Dedifferentiated amniotic fluid mesenchymal stem cell (primary cell): ENCODE data around the gene CFAP77.

Experiments
- DNase-seq: peaks from one replicate; pipeline ENCODE4 v3.0.0-alpha.2; 2016; ENCODE audit errors: extremely low spot score

The CFAP77 gene

DNA sequence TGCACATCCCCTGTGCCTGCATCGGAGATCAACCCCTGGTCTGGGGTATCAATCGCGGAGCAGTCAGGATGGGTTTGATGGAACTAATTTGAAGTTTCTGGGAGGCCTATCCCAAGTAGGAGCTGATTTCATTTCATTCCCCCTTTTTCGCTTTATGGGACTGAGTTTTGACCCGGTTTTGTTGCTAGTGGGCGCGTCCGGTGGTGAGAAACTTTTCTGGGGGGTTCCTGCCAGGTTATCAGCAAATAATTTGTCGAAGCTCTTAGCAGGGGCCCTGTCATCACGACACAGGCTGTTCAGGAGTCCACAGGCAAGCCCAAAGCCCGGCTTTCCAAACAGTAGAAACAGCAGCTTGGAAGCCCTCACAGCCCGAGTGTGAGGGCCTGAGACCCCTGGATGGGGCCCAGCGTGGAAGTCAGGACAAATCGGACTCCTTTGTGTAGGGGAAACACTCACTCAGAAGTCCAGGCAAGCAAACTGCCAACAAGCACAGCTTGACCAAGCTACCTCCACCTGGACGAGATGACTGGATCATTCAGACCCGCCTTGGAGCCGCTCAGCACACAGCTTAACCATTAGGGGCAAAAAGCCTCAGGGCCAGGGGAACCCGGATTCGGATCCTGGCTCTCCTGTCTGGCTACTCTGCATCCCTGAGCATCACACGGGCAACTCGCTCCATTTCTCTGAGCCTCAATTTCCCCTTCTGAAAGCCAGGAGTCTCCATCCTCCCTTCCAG, 108.0 kb downstream of the CFAP77 start:
- DNase-seq: no peak

DNA sequence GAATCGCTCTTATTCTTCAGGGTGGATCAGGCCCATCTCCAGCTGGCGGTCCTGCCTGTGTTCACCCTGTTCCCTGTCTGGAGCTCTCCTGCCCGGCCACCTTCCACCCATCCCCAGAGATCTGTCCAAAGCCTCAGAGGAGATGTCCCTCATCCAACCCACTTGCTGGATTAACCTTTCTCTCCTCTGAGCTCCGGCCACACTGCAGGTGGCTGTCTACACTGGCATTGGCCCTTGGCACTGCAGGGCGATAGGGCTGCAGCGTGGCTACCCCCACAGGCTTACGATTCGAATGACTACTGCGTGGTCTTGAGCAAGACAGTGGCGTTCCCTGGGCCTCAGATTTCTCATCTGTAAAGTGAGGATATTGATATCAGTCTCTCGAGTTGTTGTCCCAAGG, 108.6 kb downstream of the CFAP77 start:
- DNase-seq: no peak

DNA sequence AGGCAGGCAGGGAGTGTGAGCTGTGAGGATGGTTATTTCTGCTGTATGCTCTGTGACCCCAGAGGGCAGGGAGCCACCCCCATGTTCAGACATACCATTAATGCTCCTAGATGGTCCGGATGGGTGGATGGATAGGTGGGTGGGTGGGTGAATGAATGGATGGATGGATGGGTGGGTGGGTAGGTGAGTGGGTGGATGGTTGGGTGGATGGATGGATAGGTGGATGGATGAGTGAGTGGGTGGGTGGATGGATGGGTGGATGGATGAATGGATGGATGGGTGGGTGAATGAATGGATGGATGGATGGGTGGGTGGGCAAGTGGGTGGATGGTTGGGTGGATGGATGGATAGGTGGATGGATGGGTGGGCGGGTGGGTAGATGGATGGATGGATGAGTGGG, 109.0 kb downstream of the CFAP77 start:
- DNase-seq: no peak

- no peak for DNase-seq
Measured at GRCh38 chr9:132520612-132521011, 110.6 kb downstream of the CFAP77 start.

DNA sequence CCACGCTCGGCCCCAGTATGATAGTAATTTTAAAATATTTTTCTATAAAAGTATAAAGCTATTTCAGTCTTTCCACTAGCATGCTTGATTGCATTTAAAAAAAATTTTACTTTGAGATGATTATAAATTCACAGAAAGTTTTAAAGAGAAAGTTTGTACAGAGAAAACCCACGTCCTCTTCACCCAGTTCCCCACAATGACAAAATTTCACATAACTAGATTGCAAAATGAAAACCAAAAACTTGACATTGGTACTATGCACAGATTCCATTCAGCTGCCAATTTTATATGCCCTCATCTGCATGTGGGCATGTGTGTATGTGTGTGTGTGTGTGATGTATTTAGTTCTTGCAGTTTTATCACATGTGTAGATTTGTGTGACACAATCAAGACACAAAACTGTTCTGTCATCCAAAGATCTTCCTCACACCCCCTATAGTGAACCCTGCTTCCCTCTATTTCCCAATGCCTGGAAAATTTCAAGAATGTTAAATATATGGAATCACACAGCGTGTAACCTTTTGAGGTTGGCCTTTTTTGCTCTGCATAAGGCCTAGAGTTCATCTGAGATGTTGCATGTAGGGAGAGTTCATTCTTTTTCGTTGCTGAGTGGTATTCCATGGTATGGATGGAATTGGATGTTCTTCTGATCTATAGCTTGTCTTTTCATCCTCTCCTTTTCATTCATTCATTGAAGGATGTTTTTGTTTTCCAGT, 115.5 kb downstream of the CFAP77 start:
- DNase-seq: no peak

- DNase-seq: no peak
Measured at GRCh38 chr9:132531195-132531594, 121.2 kb downstream of the CFAP77 start.

DNA sequence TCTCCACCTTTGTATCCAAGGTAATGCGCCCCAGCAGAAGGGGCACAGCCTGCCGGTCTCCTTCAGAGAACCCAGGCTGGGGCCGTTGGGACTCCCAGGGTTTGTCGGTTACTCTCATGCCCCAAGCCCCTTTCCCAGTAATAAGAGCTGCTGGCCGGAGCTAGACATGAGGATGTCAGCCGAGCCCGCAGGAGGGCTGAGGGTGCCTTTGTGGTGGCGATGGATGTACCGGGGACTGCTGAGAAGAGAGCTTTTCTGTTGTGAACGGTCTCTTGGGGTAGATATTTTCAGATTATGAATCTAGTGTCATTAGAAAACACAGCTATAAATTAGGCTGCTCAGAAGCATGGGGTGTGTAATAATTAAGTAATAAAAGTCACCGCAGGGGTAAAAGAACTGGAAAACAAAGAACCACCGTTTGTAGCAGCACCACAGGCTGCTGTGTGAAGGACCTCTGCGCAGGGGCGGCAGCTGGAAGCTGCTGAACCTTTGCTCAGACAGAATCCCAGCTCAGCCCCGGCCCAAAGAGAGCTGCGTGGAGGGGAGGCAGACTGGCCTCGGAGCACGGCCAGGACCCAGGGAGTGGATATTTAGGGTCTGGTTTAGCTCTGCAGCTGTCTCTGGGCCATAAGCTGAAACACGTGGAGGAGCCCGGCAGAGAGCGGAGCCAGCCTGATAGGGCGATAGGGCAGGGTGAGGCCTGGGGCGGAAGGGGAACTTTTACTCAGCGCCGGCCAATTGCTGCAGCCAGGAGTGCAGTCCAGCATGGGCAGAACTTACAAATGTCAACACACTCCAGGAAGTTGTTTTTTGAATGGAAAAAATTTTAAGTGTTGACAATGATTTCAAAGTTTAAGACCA, 121.9 kb downstream of the CFAP77 start:
- no peak for DNase-seq

- no peak for DNase-seq
Measured at GRCh38 chr9:132534832-132535231, 124.8 kb downstream of the CFAP77 start.

- DNase-seq: no peak
Measured at GRCh38 chr9:132536124-132536523, 126.1 kb downstream of the CFAP77 start.

DNA sequence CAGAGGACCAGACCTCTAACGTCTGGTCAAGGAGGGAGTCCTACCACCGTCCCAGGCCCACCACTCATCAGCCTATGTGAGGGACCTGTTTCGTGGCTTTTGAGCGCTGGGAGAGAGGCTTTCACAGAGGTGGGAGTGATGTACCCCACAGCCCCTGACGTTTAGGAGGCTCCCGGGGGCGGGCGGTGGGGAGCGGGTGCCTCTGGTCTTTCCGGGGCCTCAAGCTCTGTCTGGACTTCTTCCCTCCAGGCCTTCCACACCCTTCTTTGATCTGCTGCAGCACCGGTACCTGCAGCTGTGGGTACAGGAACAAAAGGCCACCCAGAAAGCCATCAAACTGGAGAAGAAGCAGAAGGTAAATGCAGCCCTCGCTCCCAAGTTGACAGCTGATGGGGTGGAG, 127.3 kb downstream of the CFAP77 start:
- no peak for DNase-seq

DNA sequence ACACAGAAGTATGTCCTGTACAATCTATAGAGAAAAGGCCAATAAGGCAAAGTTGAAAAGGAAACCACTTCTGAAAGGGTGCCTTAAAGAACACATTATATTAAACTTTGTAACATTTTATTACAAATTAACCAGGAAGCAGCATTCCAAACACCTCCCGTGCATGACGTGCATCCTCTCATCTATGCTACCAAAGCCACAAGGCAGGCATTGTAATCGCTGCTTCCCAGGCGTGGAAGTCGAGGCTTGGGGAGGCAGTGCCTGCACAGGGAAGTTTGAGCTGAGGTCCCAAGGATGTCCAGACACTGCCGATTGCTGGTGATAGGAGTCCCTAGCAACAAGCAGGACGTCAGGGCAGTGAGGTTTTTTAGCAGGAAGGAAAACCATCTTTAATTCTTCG, 128.1 kb downstream of the CFAP77 start:
- DNase-seq: no peak

DNA sequence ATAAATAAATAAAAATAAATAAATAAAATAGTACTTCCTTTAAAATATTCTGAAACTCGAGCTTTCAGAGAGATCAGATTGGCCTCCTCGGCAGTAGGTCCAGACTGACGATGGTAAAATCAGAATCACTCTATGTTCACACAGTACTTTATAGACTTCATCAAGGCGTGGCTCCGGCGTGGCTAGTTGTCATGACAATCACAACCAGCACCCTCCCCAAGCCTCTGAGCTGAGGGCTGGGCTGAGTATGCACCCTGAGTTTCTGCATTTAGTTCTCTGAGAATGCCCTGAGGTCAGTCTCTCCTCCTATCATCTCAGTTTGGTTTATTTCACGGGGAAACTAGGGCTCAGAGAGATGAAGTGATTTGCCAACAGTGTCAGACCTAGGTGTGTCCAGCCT, 129.1 kb downstream of the CFAP77 start:
- no peak for DNase-seq

- DNase-seq: no peak
Measured at GRCh38 chr9:132541051-132541450, 131.0 kb downstream of the CFAP77 start.

DNA sequence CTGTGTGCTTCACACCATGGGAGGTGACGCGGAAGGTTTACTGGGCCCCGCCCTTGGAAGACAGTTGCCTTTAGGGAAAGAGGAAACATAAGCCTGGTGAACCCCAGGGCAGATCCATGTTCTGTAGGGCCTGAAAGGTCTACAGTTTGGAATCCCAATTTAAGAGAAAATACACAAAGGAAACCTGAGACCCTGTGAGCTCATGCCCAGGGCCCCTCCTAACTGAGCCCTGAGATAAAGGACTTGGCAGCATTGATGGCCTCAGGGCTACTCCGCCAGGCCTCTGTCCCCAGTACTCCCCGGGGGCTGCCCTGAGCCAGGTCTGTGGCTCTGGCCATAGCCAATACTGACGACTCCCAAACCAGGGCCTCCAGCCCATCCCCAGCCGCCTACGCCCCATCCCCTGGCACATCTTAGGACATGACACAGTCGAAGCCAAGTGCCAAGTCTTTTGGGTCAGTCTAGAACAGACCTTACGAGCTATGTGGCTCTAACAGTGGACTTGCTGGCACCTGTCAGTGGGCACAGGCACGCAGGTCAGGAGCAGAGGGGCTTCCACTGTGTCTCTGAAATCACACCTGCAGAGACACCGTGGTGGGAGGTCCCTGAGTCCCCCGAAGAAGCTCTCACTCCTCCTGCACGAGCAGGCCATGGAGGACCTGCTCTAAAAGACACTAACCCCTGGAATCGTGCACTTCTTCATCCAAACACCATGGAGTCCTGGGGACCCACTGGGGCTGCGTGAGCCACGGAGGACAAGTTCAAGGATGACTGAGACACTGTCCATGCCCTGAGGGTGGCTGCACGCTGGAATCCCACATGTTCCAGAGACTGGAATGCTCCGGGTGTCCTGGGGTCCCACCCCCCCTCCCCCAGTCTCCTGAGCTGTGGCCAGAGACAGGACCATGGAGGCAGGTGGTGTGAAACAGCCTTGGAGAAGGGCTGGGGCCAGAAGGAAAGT, 132.1 kb downstream of the CFAP77 start:
- no peak for DNase-seq

GRCh38 chr9:132543251-132543650, 133.2 kb downstream of the CFAP77 start:
- DNase-seq: no peak

DNA sequence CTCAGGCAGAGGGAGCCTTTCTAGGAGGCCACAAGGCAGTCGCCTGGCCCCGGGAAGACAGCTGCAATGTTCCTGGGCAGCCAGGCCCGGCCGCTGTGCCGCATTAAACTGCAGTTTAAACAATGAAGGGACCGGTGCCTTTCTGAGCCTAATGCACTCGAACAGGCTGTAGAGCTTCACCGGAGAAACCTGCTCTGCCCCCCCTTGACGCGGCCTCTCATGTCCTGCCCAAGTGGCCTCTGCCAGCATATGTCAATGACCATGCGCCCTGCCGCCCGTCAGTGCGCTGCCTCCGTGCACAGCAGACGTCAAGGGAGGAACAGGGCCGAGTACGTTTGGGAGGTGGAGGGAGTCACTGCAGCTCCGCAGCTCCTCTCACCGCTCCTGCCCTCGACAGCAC, 133.9 kb downstream of the CFAP77 start:
- DNase-seq: no peak

DNA sequence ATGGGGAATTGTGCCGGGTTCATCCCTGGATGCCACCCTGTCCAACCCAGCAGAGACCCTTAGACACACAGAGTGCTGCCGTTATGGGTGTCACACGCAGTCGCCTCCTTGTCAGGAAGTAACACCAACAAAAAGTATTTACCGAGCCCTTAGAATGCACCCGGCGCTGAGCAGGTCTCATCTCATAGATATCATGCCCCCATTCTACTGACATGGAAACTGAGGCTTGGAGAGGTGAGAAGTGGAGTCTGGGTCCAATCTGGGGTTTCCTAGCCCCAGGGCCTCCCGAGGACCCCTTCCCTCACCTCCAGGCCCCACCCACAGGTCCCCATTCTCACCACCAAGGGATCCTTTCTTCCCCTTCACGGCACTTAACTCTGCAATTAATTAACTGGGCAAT, 135.6 kb downstream of the CFAP77 start:
- DNase-seq: no peak

DNA sequence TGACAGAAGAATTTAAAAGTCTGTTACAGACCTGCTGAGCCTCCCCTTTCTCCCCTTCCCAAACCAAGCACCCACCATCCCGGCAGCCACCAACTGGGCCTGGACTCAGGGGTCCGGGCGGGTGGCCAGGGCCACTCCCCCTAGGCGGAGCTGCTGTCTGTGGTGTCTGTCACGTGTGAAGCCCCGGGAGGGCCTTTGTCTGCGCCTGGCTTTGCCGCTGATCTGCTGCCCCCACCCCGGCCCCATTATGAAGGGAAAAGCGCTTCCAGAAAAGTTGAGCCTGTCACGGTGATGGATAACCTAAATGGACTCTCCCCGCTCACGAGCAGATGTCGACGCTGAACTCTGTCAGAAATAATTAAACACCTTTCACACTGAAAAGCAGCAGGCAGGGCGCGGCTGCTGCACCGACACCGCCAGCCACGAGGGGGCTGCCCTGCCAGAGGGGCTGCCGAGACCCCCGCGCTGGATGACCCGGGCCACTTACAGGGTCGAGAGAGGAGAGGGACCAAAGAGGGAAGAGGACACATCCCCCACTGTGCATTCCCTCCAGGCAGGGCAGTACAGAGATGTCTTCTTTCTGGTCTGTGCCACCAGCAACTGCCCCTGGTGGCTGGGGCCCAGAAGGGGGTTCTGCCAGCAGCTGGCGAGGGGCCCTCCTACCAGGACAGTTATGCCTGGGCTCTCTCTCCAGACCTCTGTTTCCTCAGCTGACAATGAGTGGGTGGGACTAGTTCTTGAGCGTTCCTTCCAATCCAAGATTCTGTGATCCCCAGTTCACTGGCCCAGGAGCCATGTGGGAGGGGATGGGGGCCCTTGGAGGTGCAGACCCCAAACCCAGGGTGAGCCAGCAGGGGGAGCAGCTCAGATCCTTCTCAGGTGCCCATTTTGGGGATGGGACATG, 136.4 kb downstream of the CFAP77 start:
- DNase-seq: no peak

GRCh38 chr9:132547052-132547431, 137.0 kb downstream of the CFAP77 start:
- no peak for DNase-seq

DNA sequence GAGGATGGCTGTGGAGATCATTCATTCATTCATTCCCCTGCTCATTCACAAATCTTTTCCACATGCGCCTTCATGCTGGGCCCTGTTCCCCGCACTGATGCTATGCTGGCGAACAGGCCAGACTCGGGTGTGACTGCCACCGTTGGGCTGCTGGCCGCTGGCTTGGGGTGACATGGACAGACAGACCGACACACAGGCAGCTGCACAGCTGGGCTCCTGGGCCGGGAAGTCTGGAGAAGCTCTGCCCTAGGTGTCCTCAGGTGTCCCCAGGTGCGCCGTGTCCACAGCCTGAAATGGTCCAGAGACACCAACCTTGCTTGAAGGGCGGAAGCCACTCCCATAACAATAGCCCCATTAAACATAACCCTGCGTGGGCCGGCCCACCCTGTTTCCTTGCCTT, 137.4 kb downstream of the CFAP77 start:
- no peak for DNase-seq
